Natural killer cell treated with Interleukin-12 subunit alpha and Interleukin-12 subunit beta and Interleukin-15 and Interleukin-18, amount 100 ng/mL, for 72 hours (primary cell): ENCODE measurements around the gene MATR3. TPM values are rescaled to one million over a fixed set of nuclear protein-coding genes. Genes with fewer than 3 reads are reported as not detected.
"Not testable (repeated sequence)": the region's sequence is repeated elsewhere in the genome, so short reads cannot be mapped to it uniquely, and the experiment has no call there.

Experiments used
- ATAC-seq, 2 donors: fragments of 150-1000 bp; cut with Tn5 transposase in 1 of 2; sonication (Bioruptor Pico), chemical (Tn5 transposase) in 1 of 2; 2 replicates each; pipeline ENCODE4 v1.10.0; 2021
- DNase-seq: peaks from one replicate; pipeline ENCODE4 v3.0.0; 2022; ENCODE audit warnings: low spot score
- H3K27ac Mint-ChIP-seq, 2 donors: 1 replicate in 1 of 2; 2 replicates in 1 of 2; pipeline ENCODE4 v1.8.0; 2022; ENCODE audit warnings: mixed read lengths in 2 of 2, mild to moderate bottlenecking in 1 of 2, moderate library complexity in 1 of 2
- H3K27me3 Mint-ChIP-seq, 2 donors: 1 replicate in 1 of 2; 2 replicates in 1 of 2; pipeline ENCODE4 v1.8.0; 2022; ENCODE audit warnings: mixed read lengths in 2 of 2
- H3K36me3 Mint-ChIP-seq: one replicate; pipeline ENCODE4 v1.8.0; 2022; ENCODE audit warnings: mixed read lengths
- H3K4me1 Mint-ChIP-seq, 2 donors: 1 replicate in 1 of 2; 2 replicates in 1 of 2; pipeline ENCODE4 v1.8.0; 2022; ENCODE audit warnings: low read depth in 2 of 2, mixed read lengths in 2 of 2, mild to moderate bottlenecking in 1 of 2
- H3K4me3 Mint-ChIP-seq: one replicate; pipeline ENCODE4 v1.8.0; 2022; ENCODE audit warnings: mixed read lengths
- H3K9me3 Mint-ChIP-seq: 2 replicates; pipeline ENCODE4 v1.8.0; 2022; ENCODE audit warnings: mixed read lengths
- total RNA-seq, 2 donors: library from RNA; stranded (reverse); gene quantifications; one replicate each; pipeline ENCODE4 v1.2.3, GENCODE V29; 2022

MATR3 gene
- total RNA-seq, 2 donors from 2014 or later, result 206 to 229 TPM

DNA sequence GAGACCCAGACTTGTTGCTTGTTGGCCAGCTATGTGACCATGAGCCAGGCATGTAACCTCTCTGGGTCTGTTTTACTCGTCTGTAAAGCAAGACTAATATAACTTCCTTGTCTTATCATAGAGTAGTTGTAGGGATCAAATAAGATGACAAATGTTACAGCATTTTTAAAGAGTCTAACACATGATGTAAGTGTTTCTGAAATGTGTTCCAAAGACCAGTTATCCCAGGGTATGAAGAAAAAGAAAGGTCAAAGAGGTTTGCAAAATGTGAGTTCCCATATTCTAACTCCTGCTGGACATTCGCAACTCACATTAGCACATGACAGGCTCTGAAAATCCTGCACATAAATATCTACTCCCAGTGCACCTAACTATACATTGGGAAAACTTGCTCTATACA, 28.5 kb upstream of the MATR3 start:
- peaks cover 1 to 11% of the 10 kb centered on the region in 2 donors for H3K27me3 Mint-ChIP-seq
- no peak for ATAC-seq

DNA sequence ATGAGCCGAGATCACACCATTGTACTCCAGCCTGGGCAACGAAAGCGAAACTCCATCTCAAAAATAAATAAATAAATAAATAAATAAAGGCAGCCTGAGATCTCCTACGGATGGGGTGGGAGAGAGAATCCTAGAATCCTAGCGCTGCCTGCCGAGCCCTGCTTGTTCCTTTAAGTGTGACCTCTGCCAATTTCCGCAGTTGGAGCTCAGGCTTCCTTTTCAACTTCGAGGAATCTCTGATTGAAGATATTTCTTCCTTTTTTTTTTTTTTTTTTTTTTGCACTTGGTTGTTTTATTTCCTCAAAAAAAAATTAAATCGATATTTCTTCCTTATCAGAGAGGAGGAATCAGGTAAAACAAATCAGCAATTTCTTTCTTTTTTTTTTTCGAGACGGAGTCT, 27.3 kb upstream of the MATR3 start:
- H3K9me3 Mint-ChIP-seq, result no peaks in the 10 kb centered on the region
- H3K36me3 Mint-ChIP-seq, result no peaks in the 10 kb centered on the region
- ATAC-seq (no peak), DNase-seq (no peak)
- H3K27ac Mint-ChIP-seq, result no peak overlapping the region
- peaks cover 6 to 16% of the 10 kb centered on the region in 2 donors for H3K4me1 Mint-ChIP-seq
- peaks cover 0 to 4% of the 10 kb centered on the region in 2 donors for H3K27me3 Mint-ChIP-seq
- no peak overlapping the region for H3K4me3 Mint-ChIP-seq

More for the DNA sequence above, 28.5 kb upstream of the MATR3 start:
- Mint-ChIP-seq H3K4me3 (no peak overlapping the region), H3K36me3 (no peaks in the 10 kb centered on the region), H3K9me3 (no peaks in the 10 kb centered on the region), H3K27ac (no peak overlapping the region), H3K4me1 (peaks cover 6 to 16% of the 10 kb centered on the region in 2 donors)
- no peak for DNase-seq

DNA sequence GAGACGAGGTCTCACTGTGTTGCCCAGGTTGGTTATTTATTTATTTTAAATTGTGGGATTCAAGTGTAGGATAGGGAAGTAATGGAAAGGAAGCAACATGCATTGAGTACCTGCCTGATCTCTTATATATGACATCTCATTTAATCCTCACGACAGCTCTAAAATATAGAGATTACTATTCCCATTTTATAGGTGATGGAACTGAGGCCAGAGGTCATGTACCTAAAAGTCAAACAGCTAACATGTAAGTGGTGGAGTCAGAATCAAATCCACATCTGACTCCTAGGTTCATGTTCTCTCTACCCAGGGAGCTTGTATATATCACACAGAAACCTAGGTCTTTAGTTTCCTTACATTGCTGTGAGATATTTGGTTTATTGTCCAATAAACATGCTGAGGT, 26.1 kb upstream of the MATR3 start:
- H3K36me3 Mint-ChIP-seq, result no peaks in the 10 kb centered on the region
- DNase-seq (no peak), ATAC-seq (no peak)
- no peak overlapping the region for H3K27ac Mint-ChIP-seq
- H3K27me3 Mint-ChIP-seq, result peaks cover 0 to 2% of the 10 kb centered on the region in 2 donors
- H3K4me1 Mint-ChIP-seq, result peaks cover 9 to 15% of the 10 kb centered on the region in 2 donors
- H3K9me3 Mint-ChIP-seq, result no peaks in the 10 kb centered on the region
- H3K4me3 Mint-ChIP-seq, result no peak overlapping the region

DNA sequence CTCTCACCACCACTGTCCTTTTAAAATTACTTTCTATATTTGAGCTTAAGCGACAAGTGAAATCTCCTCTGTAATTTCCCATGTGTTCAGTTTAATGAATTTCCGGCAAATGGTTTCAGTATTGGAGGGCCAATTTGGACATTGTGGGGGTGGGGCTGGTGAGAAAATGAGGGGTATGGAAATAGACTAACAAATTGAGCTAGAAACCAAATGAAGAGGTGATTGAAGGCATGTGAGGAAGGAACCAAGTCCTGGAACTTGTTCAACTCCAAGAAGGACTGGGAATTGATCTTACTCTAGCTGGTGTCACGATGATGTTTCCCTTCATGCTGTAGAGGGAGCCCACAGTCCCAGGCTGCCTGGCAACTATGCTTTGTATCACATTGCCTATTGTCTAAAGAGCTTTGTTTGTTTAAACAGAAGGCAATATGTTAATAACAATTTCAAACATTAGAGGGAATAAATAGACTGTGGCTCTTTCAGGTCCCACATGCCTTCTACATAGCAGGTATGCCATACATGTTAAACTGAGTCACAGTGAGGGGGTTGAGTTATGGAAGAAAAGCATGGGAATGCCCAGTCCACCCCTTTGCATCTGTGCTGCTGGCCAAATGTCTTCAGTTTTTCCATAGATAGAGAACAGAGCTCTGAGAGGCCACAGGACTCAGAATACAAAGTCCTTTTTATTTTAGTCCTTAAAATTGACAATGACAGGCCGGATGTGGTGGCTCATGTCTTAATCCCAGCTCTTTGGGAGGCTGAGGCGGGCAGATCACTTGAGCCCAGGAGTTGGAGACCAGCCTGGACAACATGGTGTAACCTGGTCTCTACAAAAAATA, 25.0 kb upstream of the MATR3 start:
- Mint-ChIP-seq H3K36me3 (no peaks in the 10 kb centered on the region), H3K27me3 (peaks cover 0 to 2% of the 10 kb centered on the region in 2 donors), H3K4me3 (peak overlapping the region; percentile 12), H3K4me1 (peaks cover 20 to 26% of the 10 kb centered on the region in 2 donors), H3K9me3 (no peaks in the 10 kb centered on the region), H3K27ac (peak overlapping the region; percentile 10 to 19)
- ATAC-seq (no peak), DNase-seq (no peak)

DNA sequence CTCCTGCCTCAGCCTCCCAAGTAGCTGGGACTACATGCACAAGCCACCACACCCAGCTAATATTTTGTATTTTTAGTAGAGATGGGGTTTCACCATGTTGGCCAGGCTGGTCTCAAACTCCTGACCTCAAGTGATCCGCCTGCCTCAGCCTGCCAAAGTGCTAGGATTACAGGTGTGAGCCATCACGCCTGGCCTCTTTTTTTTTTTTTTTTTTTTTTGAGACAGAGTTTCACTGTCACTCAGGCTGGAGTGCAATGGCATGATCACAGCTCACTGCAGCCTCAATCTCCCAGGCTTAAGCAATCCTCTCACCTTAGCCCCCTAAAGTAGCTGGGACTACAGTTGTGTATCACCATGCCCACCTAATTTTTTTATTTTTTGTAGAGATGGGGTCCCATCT, 22.8 kb upstream of the MATR3 start:
- not testable (repeated sequence) for H3K4me3 Mint-ChIP-seq, H3K9me3 Mint-ChIP-seq, H3K36me3 Mint-ChIP-seq, DNase-seq, H3K27me3 Mint-ChIP-seq, ATAC-seq, H3K27ac Mint-ChIP-seq
- H3K4me1 Mint-ChIP-seq, result peaks cover 29 to 37% of the 10 kb centered on the region in 2 donors

DNA sequence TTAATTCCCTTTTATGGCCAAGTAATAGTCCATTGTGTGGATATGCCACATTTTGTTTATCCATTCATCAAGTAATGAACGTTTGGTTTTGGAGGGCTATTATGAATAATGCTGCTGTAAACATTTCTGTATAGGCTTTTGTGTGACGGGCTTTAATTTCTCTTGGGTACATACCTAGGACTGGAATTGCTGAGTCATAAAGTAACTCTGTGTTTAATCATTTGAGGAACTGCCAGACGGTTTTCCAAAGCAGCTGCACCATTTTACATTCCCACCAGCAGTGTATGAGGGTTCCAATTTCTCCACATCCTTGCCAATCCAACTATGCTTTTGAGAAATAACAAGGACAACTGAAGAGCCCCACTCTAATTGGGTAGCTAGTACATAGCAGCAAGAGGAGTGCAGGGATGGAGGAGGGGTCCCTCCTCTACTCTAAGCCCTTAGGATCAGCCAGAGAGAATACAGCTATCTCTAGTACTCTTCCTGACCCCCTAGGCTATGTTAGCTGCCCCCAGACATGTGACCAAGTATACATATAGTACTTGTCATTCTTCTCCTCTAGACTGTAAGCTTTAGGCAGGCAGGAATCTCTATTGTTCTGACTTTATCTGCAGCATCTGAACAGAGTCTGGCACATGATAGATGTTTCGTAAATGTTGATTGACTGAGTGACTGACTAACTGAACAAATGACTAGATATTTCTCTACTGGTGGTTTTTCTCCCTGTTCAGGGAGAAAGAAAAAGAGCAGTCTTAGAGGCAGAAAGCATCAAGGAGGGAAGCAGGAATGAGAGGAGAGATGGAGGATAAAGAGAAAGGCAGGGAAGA, 22.1 kb upstream of the MATR3 start:
- H3K27me3 Mint-ChIP-seq, result no peaks in the 10 kb centered on the region
- DNase-seq (no peak), ATAC-seq (no peak)
- H3K9me3 Mint-ChIP-seq, result no peaks in the 10 kb centered on the region
- H3K27ac Mint-ChIP-seq, result no peak overlapping the region
- H3K4me1 Mint-ChIP-seq, result peaks cover 32 to 44% of the 10 kb centered on the region in 2 donors
- H3K4me3 Mint-ChIP-seq, result no peak overlapping the region
- peaks cover 11% of the 10 kb centered on the region for H3K36me3 Mint-ChIP-seq

DNA sequence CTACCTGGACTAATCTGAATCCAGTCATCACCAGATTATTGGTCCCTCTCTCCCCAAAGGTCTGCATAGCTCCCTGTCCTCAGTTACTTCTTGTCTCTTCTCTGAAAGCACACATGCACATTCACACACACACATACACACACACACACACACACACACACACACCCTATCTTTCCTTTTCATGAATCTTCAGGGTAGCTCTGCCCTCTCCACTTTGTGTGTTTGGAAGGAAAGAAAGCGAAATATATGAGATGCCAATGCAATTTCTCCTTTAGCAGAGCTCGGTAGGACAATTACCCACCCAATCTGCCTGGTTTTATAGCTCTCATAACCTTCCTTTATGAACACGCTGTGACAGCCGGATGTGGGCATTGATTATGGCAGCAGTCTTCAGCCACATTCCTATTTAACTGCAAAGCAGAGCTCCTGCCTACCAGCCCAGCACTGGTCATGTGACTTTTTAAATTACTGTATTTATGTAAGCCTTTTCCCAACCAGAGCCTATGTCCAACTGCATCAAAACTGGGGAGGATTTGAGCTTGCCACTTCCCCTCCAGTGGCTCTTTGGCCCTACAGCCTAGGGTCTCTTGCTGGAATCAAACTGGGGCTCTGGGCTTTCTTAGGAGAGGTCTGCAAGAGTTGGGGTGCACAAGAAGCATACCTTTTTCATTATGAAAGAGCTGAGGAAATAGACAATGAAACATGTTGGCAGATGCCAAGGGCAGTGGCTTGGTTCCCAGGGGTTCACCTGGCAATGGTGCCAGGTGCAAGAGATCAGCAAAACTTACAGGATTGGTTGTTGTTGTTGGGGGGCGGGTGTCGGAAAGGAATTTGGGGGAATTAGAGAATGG, 20.8 kb upstream of the MATR3 start:
- peak overlapping the region; percentile 86 for H3K4me3 Mint-ChIP-seq
- H3K27me3 Mint-ChIP-seq, result no peaks in the 10 kb centered on the region
- ATAC-seq, result no peak
- H3K4me1 Mint-ChIP-seq, result peaks cover 36 to 45% of the 10 kb centered on the region in 2 donors
- DNase-seq, result no peak
- H3K9me3 Mint-ChIP-seq, result no peaks in the 10 kb centered on the region
- peak overlapping the region; percentile 76 to 85 for H3K27ac Mint-ChIP-seq
- peaks cover 16% of the 10 kb centered on the region for H3K36me3 Mint-ChIP-seq

DNA sequence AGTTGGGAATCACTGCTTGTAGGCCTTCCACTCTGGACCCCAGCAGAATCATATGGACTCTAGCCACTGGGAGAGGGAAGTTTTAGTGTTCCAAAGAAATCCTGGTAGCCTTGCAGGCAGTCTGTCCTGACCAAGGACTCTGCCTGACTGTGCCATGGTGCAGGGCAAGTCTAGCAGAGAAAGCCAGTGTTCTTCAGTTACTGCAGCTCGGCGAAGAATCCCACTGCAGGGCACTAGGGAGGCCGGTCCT, 20.3 kb upstream of the MATR3 start:
- no peak for DNase-seq
- H3K27ac Mint-ChIP-seq, result peak overlapping the region; percentile 76 to 85
- H3K27me3 Mint-ChIP-seq, result no peaks in the 10 kb centered on the region
- ATAC-seq, result no peak
- peaks cover 33 to 40% of the 10 kb centered on the region in 2 donors for H3K4me1 Mint-ChIP-seq
- H3K4me3 Mint-ChIP-seq, result peak overlapping the region; percentile 86
- no peaks in the 10 kb centered on the region for H3K9me3 Mint-ChIP-seq
- peaks cover 16% of the 10 kb centered on the region for H3K36me3 Mint-ChIP-seq

DNA sequence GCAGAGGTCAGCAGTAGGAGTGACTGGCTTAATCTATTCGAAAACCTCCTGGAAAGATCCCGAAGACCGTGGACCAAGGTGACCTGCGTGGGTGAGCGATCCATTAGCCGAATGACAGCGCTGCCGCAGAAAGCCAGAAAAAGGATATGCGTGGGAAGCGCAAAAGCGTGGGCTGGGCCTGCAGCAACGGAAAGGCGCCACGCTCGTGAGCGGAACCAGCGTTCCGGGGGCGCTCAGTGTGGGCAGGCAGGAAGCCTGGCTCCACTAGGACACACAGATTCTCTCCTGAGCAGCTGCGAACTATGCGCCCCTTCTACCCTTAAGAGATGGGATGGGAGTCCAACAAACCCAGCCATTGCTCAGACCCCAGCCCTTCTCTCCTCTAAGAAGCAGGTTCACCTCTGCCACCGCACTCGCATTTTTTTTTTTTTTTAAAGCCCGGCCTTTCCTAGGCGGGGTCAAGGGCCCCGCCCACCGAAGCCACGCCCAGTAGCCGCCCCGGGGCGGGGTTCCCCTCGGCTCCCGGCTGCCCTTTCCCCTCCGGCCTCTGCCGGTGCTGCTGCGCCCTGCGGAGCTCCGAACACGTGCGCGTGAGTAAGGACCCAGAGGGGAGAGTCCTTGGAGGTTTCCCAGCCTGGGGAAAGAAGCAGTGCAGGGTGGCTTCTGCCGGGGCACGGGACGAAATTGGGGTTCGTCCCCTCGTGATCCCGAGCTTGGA, 19.8 kb upstream of the MATR3 start:
- peak overlapping the region; percentile 86 for H3K4me3 Mint-ChIP-seq
- H3K36me3 Mint-ChIP-seq, result peaks cover 16% of the 10 kb centered on the region
- H3K4me1 Mint-ChIP-seq, result peaks cover 30 to 35% of the 10 kb centered on the region in 2 donors
- ATAC-seq (peak; percentile 98 to 99), DNase-seq (peak; percentile 95)
- no peaks in the 10 kb centered on the region for H3K27me3 Mint-ChIP-seq
- no peaks in the 10 kb centered on the region for H3K9me3 Mint-ChIP-seq
- peak overlapping the region; percentile 76 to 85 for H3K27ac Mint-ChIP-seq

DNA sequence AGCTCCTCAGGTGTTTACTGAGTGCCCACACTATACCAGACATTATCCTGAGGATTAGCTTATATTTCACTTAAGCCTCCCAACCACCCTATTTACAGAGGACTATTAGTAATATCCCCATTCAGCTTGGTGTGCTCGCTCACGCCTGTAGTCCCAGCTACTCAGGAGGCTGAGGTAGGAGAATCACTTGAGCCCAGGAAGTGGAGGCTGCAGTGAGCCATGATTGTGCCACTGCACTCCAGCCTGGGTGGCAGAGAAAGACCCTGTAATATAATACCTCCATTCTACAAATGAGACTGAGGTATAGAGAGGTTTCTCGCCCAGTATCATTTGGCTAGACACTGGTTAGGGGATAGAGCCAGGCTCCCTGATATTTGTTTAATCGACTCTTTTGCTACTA, 18.0 kb upstream of the MATR3 start:
- peaks cover 30 to 34% of the 10 kb centered on the region in 2 donors for H3K4me1 Mint-ChIP-seq
- H3K27me3 Mint-ChIP-seq, result no peaks in the 10 kb centered on the region
- peak overlapping the region; percentile 37 to 78 for H3K27ac Mint-ChIP-seq
- DNase-seq (no peak), ATAC-seq (no peak)
- H3K9me3 Mint-ChIP-seq, result no peaks in the 10 kb centered on the region
- H3K36me3 Mint-ChIP-seq, result peaks cover 16% of the 10 kb centered on the region
- peak overlapping the region; percentile 86 for H3K4me3 Mint-ChIP-seq

DNA sequence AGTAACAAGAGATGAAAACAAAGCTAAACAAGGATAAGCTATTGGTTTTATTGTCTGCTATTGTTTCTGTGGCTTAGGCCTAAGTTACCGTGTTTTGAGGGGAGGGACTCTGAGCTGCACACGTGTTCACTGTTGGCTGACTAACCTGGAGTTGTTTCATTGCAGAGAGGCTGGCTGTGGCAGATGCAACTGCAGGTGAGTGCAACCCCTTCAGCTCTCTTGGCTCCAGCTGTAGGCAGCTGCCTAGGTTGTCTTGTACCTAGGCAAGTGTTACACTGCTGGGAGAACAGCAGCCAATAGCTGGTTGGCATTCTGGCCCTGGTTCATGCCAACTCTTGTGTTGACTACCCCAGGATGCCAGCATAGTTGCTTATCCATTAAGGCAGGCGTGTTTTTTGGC, 17.6 kb upstream of the MATR3 start:
- no peak for DNase-seq
- H3K4me1 Mint-ChIP-seq, result peaks cover 30 to 34% of the 10 kb centered on the region in 2 donors

DNA sequence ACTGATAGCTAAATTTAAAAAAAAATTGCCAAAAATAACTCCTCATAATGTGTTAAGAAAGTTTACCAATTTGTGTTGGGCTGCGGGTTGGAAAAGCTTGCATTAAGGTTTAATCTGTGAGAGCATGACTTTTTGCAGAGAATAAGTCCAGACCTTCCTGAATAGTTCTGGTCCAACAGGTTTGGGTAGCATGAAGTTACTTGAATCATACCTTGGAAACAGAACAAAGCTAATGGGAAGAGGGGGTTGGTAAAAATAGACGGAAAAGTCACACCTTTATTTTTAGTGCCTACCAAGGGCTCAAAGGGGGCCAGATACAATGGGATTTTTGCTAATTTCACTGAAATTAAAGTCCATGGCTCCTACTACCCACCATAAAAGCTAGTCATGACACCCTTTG, 17.1 kb upstream of the MATR3 start:
- no peak for ATAC-seq
- H3K27ac Mint-ChIP-seq, result peak overlapping the region in 1 of 2 donors; percentile 78
- peaks cover 16% of the 10 kb centered on the region for H3K36me3 Mint-ChIP-seq
- H3K27me3 Mint-ChIP-seq, result no peaks in the 10 kb centered on the region
- H3K4me1 Mint-ChIP-seq, result peaks cover 30 to 34% of the 10 kb centered on the region in 2 donors
- no peaks in the 10 kb centered on the region for H3K9me3 Mint-ChIP-seq
- peak overlapping the region; percentile 86 for H3K4me3 Mint-ChIP-seq
- DNase-seq, result no peak

More for the DNA sequence above, 17.6 kb upstream of the MATR3 start:
- no peaks in the 10 kb centered on the region for H3K27me3 Mint-ChIP-seq
- H3K36me3 Mint-ChIP-seq, result peaks cover 16% of the 10 kb centered on the region
- no peaks in the 10 kb centered on the region for H3K9me3 Mint-ChIP-seq
- peak overlapping the region; percentile 86 for H3K4me3 Mint-ChIP-seq
- peak overlapping the region in 1 of 2 donors; percentile 78 for H3K27ac Mint-ChIP-seq
- no peak for ATAC-seq

DNA sequence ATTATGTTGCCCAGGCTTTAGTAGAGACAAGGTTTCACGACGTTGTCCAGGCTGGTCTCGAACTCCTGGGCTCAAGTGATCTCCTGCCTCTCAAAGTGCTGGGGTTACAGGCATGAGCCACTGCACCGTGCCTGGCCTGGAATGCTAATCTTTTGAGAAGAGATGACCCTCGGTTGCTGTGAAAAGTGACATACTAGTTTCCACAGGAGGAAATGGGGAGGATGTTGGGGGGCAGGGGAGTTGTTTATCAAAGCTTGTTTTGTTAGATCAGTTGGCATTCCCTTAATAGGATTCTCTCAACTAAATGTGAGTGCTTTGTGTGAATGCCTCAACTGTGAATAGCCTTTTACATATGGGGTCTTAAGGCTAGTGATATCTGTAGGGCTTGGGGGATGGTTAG, 16.4 kb upstream of the MATR3 start:
- H3K36me3 Mint-ChIP-seq, result peaks cover 16% of the 10 kb centered on the region
- peak overlapping the region; percentile 80 for H3K4me3 Mint-ChIP-seq

More for the DNA sequence above, 16.4 kb upstream of the MATR3 start:
- Mint-ChIP-seq H3K27me3 (no peaks in the 10 kb centered on the region), H3K9me3 (no peaks in the 10 kb centered on the region), H3K27ac (peak overlapping the region; percentile 72 to 78), H3K4me1 (peaks cover 30 to 33% of the 10 kb centered on the region in 2 donors)
- no peak for ATAC-seq
- DNase-seq, result no peak
